Measurements from ENCODE around the gene OSM.
A peak's percentile ranks its signal among the peaks of the same experiment; 100 is the strongest.
"Not testable (repeated sequence)": the region's sequence is repeated elsewhere in the genome, so short reads cannot be mapped to it uniquely, and the experiment has no call there.

Gene OSM

DNA sequence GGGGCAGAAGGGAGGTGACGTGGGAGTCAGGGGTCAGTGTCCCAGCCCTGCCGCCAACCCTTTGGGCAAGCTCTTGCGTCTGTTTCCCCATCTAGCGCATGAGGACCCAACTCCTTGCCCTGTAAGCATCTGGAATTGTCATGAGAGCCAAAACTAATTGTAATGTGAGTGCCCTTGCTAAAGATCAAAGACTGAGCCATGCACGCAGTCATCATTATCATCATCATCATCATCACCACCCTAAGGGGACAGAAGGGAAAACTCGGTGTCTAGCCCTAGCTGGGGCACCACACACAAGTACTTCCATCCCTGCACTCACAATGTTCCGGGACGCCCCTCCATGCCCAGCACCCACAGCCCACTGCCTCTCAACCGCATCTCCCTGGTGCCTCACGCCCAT, 22.6 kb downstream of the OSM start:
- no peak for DNase-seq (ENCODE audit: low spot score)

DNA sequence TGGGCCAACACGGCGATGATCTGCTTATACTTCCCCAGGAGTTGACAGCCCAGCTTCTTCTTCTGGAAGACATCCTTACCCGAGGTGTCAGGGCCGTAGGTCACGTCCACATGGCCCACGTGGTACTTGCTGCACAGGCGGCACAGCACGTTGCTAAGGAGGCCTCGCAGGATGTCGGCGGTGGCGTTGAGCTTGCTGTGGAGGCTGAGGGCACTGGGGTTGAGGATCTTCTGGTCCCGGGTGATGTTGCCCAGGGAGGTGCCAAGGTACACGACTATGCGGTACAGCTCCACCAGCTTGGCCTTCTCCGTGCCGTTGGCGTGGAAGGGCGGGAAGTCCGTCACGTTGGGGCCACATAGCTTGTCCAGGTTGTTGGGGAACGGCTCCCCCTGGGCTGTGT, 23.0 kb downstream of the OSM start:
- no peak for DNase-seq (ENCODE audit: low spot score)

DNA sequence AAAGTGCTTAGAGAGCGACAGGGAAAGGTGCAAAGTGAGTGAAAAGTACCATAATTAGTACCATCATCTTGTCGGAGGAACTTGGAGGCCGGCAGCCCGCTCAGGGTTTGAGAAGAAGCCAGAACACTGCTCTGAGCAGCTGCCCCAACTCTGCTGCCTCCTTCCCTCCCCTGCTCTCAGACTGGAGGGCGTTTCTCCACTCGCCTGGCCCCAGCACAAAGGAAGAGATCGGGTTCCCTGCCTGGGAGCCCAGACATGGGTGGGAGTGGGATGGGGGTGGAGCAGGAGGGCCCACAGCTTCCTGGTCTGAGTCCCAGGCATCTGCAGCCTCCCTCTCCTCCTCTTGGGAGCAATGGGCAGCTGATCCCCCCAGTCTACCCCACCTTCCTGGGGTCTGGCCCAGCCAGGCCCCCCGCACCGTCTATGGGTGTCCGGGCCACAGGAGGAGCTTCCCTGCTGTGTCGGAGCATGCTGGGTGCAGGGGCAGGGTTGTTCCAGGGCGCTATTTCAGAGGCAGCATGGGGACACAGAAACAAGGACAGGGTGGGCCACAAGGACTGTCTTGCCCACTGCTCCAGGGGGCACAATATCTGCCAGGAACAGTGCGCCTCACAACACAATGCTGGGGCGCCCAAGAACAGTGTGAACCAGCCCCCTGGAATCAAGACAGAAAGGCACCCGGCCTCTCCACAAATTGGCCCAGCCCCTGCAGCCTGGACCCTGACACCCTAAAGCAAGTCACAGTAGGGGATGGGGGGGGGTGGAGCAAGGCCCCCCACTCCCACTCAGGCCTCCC, 24.9 kb downstream of the OSM start:
- DNase-seq (ENCODE audit: low spot score): no peak

DNA sequence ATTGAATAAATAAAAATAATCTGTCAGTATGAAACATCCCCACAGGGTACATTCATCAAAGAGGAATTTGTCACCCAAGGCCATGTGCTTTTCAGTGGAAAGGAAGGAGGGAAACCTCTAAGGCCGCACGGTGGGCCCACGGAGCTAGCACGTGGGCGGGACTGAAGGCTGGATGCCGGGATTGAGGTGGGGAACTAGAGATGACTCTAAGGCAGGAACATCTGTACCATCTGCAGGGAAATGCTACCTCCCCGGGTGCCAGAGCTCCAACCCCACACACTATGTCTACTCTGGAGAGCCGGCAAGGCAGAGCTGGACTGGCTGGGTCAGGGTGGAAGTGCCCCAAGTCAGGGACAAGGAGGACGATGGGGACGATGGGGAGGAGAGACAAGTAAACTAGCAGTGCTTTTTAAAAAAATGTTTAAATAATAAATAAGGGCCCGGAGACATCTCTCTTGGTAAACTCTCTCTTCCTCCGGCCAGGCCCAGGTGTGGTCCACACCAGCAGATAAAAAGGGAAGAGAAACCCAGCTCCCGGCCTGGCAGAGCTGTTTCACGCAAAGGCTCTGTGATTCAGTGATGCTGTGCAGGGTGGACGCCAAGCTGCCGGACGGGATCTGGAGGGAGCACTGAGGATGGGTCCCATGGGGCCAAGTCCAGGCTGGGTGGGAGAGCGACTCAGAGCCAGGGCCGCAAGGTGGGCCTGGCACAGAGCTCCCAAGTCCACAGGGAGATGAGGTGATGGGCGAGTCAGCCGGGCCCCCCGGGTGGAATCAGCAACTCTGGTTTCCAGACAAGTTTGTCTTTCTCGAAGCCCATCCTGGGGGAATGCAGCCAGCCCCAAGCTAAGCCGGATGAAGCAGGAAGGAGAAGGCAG, 25.9 kb downstream of the OSM start:
- no peak for DNase-seq (ENCODE audit: low spot score)

GRCh38 chr22:30239488-30240405, 26.9 kb downstream of the OSM start:
- no peak for DNase-seq (ENCODE audit: low spot score)

- DNase-seq (ENCODE audit: low spot score): no peak
Observed at GRCh38 chr22:30238661-30239487, 27.8 kb downstream of the OSM start.

GRCh38 chr22:30238136-30238535, 28.5 kb downstream of the OSM start:
- DNase-seq (ENCODE audit: low spot score): no peak

GRCh38 chr22:30236875-30237274, 29.8 kb downstream of the OSM start:
- no peak for DNase-seq (ENCODE audit: low spot score)

- DNase-seq (ENCODE audit: low spot score): no peak
Observed at GRCh38 chr22:30235687-30236170, 30.9 kb downstream of the OSM start.

- peak; percentile 62 for DNase-seq (ENCODE audit: low spot score)
Observed at GRCh38 chr22:30234786-30235470, 31.7 kb downstream of the OSM start.

- DNase-seq (ENCODE audit: low spot score): not testable (repeated sequence)
Observed at GRCh38 chr22:30234325-30234724, 32.3 kb downstream of the OSM start.

DNA sequence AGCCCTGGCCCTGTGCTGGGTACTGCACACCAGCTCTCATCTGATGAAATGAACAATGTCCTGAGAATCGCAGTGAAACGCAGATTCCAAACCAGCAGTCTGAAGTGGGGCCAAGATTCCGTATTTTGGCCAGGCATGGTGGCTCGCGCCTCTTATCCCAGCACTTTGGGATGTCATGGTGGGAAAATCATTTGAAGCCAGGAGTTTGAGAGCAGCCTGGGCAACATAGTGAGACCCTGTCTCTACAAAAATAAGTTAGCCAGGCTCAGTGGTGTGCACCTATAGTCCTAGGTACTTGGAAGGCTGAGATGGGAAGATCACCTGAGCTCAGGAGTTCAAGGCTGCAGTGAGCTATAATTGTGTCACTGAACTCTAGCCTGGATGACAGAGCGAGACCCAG, 33.1 kb downstream of the OSM start:
- DNase-seq (ENCODE audit: low spot score): no peak

- DNase-seq (ENCODE audit: low spot score): no peak
Observed at GRCh38 chr22:30232716-30233218, 33.9 kb downstream of the OSM start.

DNA sequence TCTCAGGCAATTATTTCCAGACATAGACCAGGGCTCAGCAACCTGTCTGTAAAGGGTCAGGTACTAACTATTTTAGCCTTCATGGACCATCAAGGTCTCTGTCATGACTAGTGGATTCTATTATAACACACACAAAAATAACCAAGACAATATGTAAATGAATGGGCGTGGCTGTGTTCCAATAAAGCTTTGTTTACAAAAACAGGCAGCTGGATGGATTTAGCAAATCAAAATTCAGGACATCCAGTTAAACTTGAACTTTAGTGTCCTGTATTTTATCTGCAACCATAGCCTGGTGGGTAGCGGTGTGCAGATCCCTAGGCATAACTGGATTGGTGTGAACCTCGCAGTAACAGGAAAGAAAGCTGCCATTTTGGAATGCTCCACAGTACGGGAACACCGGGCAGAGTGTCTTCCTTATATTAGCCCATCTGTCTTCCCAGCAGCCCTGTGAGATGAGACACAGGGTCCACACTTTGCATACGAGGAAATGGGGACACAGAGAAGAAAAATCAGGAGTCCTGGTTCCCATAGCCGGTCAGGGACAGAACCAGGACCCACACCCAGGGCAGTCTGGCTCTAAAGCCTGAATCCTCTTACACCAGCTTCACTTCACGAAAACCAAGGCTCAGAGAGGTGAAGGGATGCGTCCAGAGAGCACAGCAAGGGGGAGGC, 35.7 kb downstream of the OSM start:
- DNase-seq (ENCODE audit: low spot score): no peak

DNA sequence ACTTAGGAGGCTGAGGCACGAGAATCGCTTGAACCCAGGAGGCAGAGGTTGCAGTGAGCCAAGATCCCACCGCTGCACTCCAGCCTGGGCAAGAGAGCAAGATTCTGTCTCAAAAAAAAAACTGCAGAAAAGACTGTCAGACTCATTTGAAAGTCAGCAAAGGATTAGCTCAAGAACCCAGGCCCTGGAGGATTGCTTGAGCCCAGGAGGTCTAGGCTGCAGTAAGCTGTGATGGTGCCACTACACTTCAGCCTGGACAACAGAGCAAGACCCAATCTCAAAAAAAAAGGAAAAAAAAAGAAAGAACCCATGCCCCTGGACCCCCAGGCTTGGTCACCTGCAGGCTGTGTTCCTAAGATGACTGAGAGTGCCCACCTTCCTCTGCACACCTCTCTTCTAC, 36.3 kb downstream of the OSM start:
- no peak for DNase-seq (ENCODE audit: low spot score)

DNA sequence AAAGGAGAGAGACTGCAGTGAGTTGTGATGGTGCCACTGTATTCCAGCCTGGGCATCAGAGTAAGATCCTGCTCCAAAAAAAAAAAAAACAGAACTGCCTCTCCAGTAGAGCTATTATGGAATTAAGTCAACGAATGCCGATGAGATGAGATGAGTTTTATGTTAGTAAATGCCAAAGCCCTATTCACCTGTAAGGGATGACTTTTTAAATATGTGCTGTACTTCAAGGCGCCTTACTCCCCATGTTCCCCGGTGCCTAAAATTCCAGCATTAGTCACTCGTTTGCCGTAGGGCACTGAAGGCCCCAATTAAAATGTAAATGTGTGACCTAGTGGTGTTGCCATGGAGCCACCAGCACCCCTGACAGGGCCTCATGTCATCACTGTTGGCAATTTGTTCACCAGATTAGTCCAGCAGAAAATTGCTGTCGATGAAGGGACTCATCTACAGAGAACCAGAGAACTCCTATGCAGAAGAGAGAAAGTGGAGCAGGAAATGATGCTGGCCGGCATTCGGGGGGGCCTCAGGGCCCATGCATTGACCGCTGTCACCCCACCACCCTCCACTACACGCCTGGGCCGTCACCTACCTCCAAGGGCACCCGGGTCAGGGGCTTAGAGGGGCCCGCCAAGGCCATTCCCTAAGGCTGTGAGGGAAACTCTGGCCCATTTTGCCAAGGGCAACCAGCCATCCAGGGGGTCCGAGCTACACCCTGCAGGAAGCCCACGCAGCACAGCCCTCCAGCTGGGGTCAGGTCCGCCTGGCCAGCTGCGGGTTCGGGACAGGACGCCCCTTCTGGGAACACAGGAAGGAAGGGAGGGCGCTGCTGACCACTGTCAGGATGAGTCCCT, 37.9 kb downstream of the OSM start:
- DNase-seq (ENCODE audit: low spot score): no peak

DNA sequence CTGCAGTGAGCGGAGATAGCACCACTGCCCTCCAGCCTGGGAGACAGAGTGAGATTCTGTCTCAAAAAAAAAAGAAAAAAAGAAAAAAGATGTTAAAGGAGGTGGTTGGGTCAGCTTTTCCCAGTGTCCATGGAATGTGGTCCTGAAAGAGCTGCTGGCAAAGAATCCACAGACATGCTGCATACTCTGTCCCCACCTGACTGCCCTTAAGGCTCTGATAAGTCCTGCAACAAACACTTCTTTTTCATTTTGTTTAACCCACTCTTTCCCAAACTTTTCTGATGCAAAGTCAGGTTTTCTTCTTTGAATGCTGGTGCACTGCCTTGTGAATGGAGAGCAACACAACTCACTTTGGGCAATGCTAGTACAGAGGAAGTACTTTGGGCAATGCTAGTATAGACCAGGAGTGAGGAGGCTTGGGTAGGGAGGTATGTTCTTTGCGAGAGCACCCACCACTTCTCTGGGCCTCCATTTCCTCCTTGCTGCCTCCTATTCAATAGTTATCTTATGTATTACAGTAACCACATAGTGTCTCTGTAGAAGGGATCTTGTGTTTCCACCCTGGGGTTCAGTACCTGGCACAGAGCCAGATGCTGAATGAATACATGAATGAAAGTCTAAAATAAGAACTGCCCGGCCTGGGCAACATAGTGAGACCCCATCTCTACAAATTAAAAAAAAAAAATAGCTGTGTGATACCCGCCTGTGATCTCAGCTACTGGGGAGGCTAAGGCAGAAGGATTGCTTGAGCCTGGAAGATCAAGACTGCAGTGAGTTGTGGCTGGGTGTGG, 39.0 kb downstream of the OSM start:
- DNase-seq (ENCODE audit: low spot score): no peak
